Karpas-422 (cell line): ENCODE measurements around the gene TAGLN2. TPM values are rescaled to one million over a fixed set of nuclear protein-coding genes. Genes with fewer than 3 reads are reported as not detected.
A peak's percentile ranks its signal among the peaks of the same experiment; 100 is the strongest.

Experiments used
- DNase-seq: peaks from one replicate; pipeline ENCODE4 v3.0.0-alpha.2; 2015
- H2AFZ ChIP-seq: fragments of 200-600 bp; sonication (generic); 2 replicates; pipeline ENCODE4 v1.6.1; 2014; ENCODE audit warnings: antibody characterized with exemption, low read length, mixed read lengths
- H3K27ac ChIP-seq: fragments of 200-600 bp; sonication (generic); 2 replicates; pipeline ENCODE4 v1.5.1; 2014; ENCODE audit warnings: mild to moderate bottlenecking, low read length, moderate library complexity
- H3K27me3 ChIP-seq: fragments of 200-600 bp; sonication (generic); 2 replicates; pipeline ENCODE4 v1.6.1; 2014; ENCODE audit warnings: low read length, mixed read lengths
- H3K36me3 ChIP-seq: fragments of 200-600 bp; sonication (generic); 2 replicates; pipeline ENCODE4 v1.6.1; 2014; ENCODE audit warnings: low read length, mixed read lengths; ENCODE audit not compliant: insufficient read depth
- H3K4me1 ChIP-seq: fragments of 200-600 bp; sonication (generic); 2 replicates; pipeline ENCODE4 v1.6.1; 2014; ENCODE audit warnings: mild to moderate bottlenecking, low read length, mixed read lengths
- H3K4me2 ChIP-seq: fragments of 200-600 bp; sonication (generic); 2 replicates; pipeline ENCODE4 v1.6.1; 2014; ENCODE audit warnings: low read length, low read depth, mild to moderate bottlenecking; ENCODE audit not compliant: poor library complexity, severe bottlenecking
- H3K4me3 ChIP-seq: fragments of 200-600 bp; sonication (generic); 2 replicates; pipeline ENCODE4 v1.5.1; 2014; ENCODE audit warnings: mild to moderate bottlenecking, antibody characterized with exemption, low read length, mixed read lengths
- H3K79me2 ChIP-seq: fragments of 200-600 bp; sonication (generic); 2 replicates; pipeline ENCODE4 v1.6.1; 2014; ENCODE audit warnings: mild to moderate bottlenecking, low read length, mixed read lengths
- H3K9ac ChIP-seq: fragments of 200-600 bp; sonication (generic); 2 replicates; pipeline ENCODE4 v1.6.0; 2014; ENCODE audit warnings: low read length
- H3K9me2 ChIP-seq: fragments of 200-600 bp; sonication (generic), shearing (Covaris generic); replicated peaks from 2 replicates; pipeline ENCODE4 v1.6.0; 2014; ENCODE audit warnings: mild to moderate bottlenecking, low read length, moderate library complexity; ENCODE audit not compliant: insufficient read depth
- H3K9me3 ChIP-seq: fragments of 300-700, 200-600 bp; sonication (generic); 2 replicates; pipeline ENCODE4 v1.6.1; 2014; ENCODE audit warnings: low read length, mixed read lengths
- H4K20me1 ChIP-seq: fragments of 200-600 bp; sonication (generic); 2 replicates; pipeline ENCODE4 v1.6.1; 2014; ENCODE audit warnings: mild to moderate bottlenecking, antibody characterized with exemption, low read length, low read depth; ENCODE audit not compliant: insufficient read depth
- total RNA-seq: library from RNA; depleted of rRNA; stranded (reverse); fragments of >200 nt; shearing (Covaris generic); gene quantifications from 2 replicates; pipeline ENCODE4 v1.2.3, GENCODE V29; 2014; ENCODE audit warnings: low replicate concordance

Gene TAGLN2
- total RNA-seq, 1 experiment from 2014 or later, result 141 TPM

DNA sequence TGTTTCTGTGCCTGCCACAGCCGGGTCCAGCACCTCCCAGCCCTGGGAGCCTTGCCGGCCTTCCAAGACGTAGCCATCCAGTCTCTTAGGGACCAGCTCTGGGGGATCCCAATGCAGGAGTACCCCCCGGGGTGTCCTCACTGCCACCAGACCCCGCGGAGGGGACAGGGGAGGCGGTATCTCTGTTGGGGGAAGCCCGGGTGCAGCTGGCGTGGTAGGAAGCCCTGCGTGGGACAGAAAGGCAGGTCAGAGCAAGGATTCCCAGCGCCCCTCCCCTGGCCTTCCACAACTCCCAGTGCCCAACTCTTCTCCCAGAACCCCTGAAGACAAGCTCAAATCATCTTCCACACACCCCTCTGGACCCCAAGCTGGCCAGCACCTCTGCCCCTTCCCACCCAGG lies 4.9 kb upstream of the TAGLN2 start:
- H3K4me3 ChIP-seq, result no peak overlapping the region
- H3K9ac ChIP-seq, result no peak overlapping the region
- H3K4me1 ChIP-seq, result peaks cover 7% of the 10 kb centered on the region
- H3K27ac ChIP-seq, result no peak overlapping the region
- no peak overlapping the region for H2AFZ ChIP-seq
- no peaks in the 10 kb centered on the region for H3K9me3 ChIP-seq
- no peaks in the 10 kb centered on the region for H3K27me3 ChIP-seq
- no peaks in the 10 kb centered on the region for H3K36me3 ChIP-seq
- H4K20me1 ChIP-seq, result no peaks in the 10 kb centered on the region
- H3K9me2 ChIP-seq, result no peaks in the 10 kb centered on the region
- peaks cover 1% of the 10 kb centered on the region for H3K79me2 ChIP-seq
- DNase-seq, result no peak
- H3K4me2 ChIP-seq, result no peak overlapping the region

DNA sequence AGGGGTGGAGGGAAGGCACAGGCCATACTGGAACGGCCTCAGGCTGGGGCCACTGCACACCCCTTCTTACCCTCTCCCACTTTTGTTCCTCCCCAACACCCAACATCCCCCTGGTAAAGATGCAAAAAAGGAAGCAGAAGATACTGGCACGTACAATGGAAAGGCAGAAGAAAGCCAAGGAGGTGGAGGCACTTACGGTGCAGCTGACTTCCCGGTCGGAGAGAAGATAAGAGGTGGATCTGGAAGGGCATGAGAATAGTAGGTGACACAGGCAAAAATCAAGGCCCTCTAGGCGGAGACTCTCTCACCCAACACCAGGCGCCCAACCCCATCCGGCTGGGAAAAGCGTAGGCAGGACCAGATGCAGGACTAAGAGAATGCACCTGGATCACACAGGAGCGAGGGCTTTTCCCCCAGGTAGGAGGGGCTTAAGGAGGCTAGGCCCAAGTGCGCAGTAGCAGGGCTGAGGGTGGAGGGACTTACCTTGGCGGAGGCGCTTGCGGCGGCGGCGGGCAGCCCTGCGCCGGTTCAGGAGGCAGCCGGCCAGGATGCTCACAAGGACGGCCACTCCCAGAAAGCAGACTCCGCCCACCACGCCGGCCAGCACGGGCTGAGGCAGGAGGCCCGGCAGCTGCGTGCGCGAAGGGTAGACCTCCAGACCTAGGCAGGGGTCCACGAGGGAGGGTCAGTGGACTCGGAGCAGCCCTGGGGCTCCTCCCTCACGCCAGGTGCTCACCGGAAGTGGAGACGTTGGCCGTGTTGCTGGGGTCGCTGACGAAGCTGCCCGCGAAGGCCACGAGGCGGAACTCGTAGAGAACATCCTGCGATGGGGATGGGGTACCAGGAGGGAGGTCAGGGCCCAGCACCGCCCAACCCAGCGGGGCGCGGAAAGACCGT lies 4.1 kb upstream of the TAGLN2 start:
- Histone ChIP-seq H4K20me1 (no peaks in the 10 kb centered on the region; the same call in 1 of the 2 replicates), H2AFZ (no peak overlapping the region), H3K27ac (no peak overlapping the region), H3K4me3 (no peak overlapping the region), H3K9me3 (no peaks in the 10 kb centered on the region), H3K36me3 (no peaks in the 10 kb centered on the region), H3K79me2 (peaks cover 10% of the 10 kb centered on the region), H3K4me1 (peaks cover 13% of the 10 kb centered on the region), H3K27me3 (no peaks in the 10 kb centered on the region), H3K9ac (no peak overlapping the region), H3K4me2 (no peak overlapping the region), H3K9me2 (no peaks in the 10 kb centered on the region)
- DNase-seq, result no peak

DNA sequence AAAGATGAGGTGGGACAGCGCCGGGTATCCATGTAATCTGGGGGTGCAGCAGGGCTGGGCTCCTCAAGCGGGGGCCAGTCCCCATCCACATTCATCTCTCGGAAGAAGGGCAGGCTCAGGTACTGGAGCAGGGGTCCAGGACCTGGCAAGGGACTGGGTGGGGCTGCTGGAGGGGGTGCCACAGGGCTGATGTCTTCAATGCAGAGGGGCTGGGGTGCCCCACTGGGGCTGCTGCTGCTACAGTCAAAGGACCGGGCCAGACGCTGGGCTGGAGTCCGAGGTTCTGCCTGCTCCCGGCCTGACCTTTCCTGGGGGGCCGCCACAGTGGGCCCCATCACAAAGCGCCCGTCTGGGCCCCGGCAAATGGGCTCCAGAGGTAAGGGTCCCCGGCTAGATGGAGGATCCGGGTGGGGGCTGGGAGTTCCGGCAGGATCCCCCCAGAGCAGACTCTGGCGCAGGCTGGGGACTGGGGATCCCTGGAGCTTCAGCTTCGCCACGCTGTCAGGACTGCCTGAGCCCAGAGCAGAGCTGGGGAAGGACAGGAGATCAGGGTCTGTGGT lies 3.3 kb upstream of the TAGLN2 start:
- no peak overlapping the region for H3K4me3 ChIP-seq
- peaks cover 18% of the 10 kb centered on the region for H3K4me1 ChIP-seq
- no peak overlapping the region for H3K27ac ChIP-seq
- no peaks in the 10 kb centered on the region for H3K36me3 ChIP-seq
- no peak overlapping the region for H3K4me2 ChIP-seq
- no peak overlapping the region for H2AFZ ChIP-seq
- no peak overlapping the region for H3K9ac ChIP-seq
- DNase-seq, result no peak
- H3K9me3 ChIP-seq, result no peaks in the 10 kb centered on the region
- H3K79me2 ChIP-seq, result peaks cover 18% of the 10 kb centered on the region
- H4K20me1 ChIP-seq, result peaks cover 4% of the 10 kb centered on the region; the same call in 1 of the 2 replicates
- no peaks in the 10 kb centered on the region for H3K27me3 ChIP-seq
- no peaks in the 10 kb centered on the region for H3K9me2 ChIP-seq

DNA sequence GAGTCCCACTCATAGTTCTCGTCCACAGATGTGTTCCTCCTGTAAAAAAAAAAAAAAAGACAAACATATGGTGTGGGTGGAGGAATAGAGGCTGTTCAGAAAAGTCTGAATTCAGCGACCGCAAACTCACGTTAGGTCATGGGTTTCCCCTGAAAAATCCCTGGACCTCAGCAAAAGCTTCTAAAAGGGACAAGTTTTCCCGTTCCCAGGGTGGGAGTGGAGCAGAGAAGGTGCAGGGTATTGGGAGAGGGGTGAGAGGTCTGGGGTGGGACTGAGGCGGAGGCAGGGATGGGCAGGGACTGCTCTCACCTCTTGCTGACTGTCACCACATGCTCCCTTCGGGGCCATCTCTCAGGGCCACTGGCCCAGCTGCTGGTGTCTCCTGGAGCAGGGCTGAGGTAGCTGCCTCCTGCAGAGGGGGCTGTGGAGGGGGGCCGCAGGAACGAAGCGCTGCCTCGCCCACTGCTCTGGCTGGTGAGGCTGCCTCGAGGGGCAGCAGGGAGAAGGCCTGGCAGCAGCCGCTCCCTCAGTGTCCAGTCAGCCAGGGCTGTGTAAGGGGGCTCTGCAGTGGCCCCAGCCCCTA lies 2.6 kb upstream of the TAGLN2 start:
- no peaks in the 10 kb centered on the region for H3K36me3 ChIP-seq
- peaks cover 24% of the 10 kb centered on the region for H3K79me2 ChIP-seq
- H3K9me2 ChIP-seq, result no peaks in the 10 kb centered on the region
- H2AFZ ChIP-seq, result no peak overlapping the region
- peaks cover 25% of the 10 kb centered on the region for H3K4me1 ChIP-seq
- H3K9ac ChIP-seq, result no peak overlapping the region
- no peaks in the 10 kb centered on the region for H3K27me3 ChIP-seq
- H4K20me1 ChIP-seq, result peaks cover 11% of the 10 kb centered on the region; the same call in 1 of the 2 replicates
- no peak for DNase-seq
- no peak overlapping the region for H3K4me2 ChIP-seq
- no peaks in the 10 kb centered on the region for H3K9me3 ChIP-seq
- H3K27ac ChIP-seq, result no peak overlapping the region
- no peak overlapping the region for H3K4me3 ChIP-seq

DNA sequence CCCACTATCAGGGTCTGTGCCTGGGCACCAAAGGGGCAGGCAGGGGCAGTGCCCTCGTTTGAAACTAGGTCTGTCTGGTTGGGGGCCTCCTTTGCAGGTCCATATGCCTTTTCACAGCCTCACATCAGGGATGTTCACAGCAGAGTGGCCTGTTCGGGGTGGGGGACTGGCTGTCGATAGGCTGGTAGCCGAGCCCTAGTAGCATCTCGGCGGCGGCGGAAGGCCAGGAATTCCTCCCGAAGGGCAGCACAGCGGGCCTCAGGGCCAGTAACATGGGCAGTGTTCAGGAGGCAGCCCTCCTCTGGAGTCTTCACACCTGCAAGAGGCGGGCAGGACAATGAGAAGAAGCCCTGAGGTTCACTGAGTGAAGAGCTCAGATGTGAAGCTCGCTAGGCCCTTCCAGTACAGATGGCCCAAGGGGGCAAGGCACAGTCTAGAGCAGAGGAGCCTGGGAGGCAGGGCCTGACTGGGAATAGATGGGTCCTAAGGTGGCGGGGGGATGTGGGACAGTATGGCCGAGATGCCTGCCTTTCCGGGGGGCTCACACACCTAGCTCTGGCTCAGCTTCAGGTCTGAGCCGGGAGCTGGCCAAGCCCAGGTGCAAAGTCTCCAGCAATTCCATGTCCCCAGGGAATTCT lies 2.0 kb upstream of the TAGLN2 start:
- Histone ChIP-seq H4K20me1 (peaks cover 15% of the 10 kb centered on the region; the same call in 1 of the 2 replicates), H3K4me3 (no peak overlapping the region), H3K27me3 (no peaks in the 10 kb centered on the region), H3K9me2 (no peaks in the 10 kb centered on the region), H3K79me2 (peaks cover 30% of the 10 kb centered on the region), H3K36me3 (no peaks in the 10 kb centered on the region), H3K27ac (no peak overlapping the region), H3K4me2 (no peak overlapping the region), H3K9me3 (no peaks in the 10 kb centered on the region), H2AFZ (no peak overlapping the region), H3K4me1 (peaks cover 31% of the 10 kb centered on the region), H3K9ac (no peak overlapping the region)
- DNase-seq, result no peak

DNA sequence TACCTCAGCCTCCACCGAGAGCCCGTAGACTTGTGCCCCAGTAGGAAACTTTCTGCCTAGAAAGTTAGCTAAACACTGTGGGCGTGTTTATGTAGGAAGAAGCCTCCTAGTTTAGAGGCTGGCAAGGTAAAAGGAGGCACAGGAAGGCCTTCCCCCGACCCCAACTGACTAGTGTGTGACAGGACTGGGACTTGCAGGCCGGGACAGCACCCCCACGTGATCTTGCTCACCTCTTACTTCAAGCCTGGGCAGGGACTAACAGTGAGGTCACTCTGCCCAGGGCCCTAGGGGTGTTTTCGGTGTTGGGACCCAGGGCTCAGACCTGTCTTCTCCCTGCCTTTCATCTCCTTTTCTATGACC lies 392 bp upstream of the TAGLN2 start:
- Histone ChIP-seq H2AFZ (peak overlapping the region; percentile 85), H3K27me3 (no peaks in the 10 kb centered on the region)
- DNase-seq, result no peak

DNA sequence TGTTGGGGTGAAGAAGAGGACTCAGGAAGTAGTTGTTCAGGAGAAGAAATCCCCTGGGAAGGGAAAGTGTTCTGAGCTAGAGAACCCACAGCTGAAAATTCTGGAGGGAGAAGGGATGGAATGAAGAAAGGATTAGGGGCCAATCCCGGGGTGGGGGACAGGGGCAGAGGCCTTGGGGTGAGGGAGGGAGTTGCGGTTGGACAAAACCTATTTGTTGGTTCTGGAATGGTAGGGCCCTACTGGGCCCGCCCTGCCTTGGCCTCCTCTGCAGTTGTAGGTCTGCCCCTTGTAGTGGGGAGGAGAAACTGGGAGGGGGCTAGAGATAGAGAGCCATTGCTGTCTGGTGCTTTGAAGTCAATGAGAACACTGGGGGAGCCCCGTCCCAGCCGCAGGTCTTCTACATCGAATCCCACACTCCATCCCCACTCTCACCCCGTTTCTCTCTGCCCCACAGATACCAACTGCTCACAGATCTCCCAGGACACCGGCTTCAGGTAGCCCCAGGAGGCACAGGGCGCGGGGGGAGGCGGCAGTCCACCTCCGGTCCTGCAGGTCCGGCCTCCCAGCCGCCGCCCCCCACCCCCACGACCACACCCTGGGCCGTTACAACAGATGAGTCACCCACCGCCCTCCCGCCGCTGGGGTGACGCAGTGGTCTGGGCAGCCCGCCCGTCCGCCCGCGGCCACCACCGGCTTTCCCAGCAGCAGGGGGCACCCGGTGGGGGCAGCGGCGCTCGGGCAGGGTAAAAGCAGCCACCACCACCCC lies 1.1 kb downstream of the TAGLN2 start:
- no peak overlapping the region; the same call in 1 of the 2 replicates for H2AFZ ChIP-seq
- H3K4me3 ChIP-seq, result peak overlapping the region; percentile 94
- H3K4me1 ChIP-seq, result peaks cover 43% of the 10 kb centered on the region
- peak overlapping the region; percentile 94 for H3K4me2 ChIP-seq
- H4K20me1 ChIP-seq, result peaks cover 37% of the 10 kb centered on the region; the same call in 1 of the 2 replicates
- H3K79me2 ChIP-seq, result peaks cover 49% of the 10 kb centered on the region
- no peaks in the 10 kb centered on the region for H3K9me2 ChIP-seq
- no peaks in the 10 kb centered on the region for H3K27me3 ChIP-seq
- H3K27ac ChIP-seq, result peak overlapping the region; percentile 73
- peaks cover 8% of the 10 kb centered on the region; the same call in 1 of the 2 replicates for H3K36me3 ChIP-seq
- H3K9me3 ChIP-seq, result no peaks in the 10 kb centered on the region
- peak; percentile 67 for DNase-seq
- H3K9ac ChIP-seq, result peak overlapping the region; percentile 97

More for the DNA sequence above, 392 bp upstream of the TAGLN2 start:
- Histone ChIP-seq H3K4me2 (peak overlapping the region; percentile 94), H4K20me1 (peaks cover 30% of the 10 kb centered on the region; the same call in 1 of the 2 replicates), H3K79me2 (peaks cover 47% of the 10 kb centered on the region), H3K9ac (peak overlapping the region; percentile 97), H3K27ac (no peak overlapping the region), H3K4me1 (peaks cover 43% of the 10 kb centered on the region), H3K4me3 (peak overlapping the region; percentile 94), H3K36me3 (peaks cover 2% of the 10 kb centered on the region; the same call in 1 of the 2 replicates), H3K9me3 (no peaks in the 10 kb centered on the region), H3K9me2 (no peaks in the 10 kb centered on the region)
